Cardiac fibroblast (primary cell): Measurements from ENCODE around the gene FAM110A.

Source experiments
- DNase-seq, 2 donors: peaks; one replicate each; pipeline versions ENCODE4 v3.0.0 to v3.0.0-alpha.2; 2010; ENCODE audit warnings: low read depth in 2 of 2
- H3K4me3 ChIP-seq, 2 donors: replicated peaks in 1 of 2; 1 replicate in 1 of 2; 2 replicates in 1 of 2; pipeline ENCODE4 v1.5.1; 2011; ENCODE audit warnings: low read depth in 2 of 2, low read length in 2 of 2, mild to moderate bottlenecking in 2 of 2, moderate library complexity in 1 of 2
- TF ChIP-seq, protein P1 (sequence below): IDR thresholded peaks from one replicate; pipeline ENCODE4 v1.5.1; 2011; ENCODE audit warnings: low read depth, mild to moderate bottlenecking, low read length, inconsistent platforms

Gene FAM110A

DNA sequence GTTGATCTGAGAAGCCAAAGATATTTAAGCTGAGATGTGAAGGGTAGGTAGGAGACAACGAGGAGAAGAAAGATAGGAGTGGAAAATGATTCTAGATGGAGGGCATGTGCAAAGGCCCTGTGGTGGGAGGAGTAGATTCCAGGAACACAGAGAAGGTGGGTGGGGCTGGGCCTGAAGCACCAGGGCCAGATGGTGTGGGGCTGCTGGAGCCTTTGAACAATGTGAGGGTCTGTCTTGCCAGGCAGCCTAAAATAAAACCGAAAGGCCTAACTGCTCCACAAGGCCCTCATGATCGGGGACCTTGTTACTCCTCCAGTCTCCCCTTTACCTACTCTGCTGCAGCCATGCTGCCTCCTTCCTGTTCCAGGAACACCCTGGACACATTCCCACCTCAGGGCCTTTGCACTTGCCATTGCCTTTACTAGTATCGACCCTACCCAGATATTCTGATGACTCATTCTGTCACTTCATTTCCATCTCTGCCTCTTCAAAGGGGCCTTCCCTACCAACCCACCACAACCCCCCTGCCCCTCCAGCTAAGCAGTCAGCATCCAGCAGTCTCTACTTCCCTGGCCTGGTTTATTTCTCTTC, 20.0 kb downstream of the FAM110A start:
- no peak overlapping the region for H3K4me3 ChIP-seq
- TF ChIP-seq, protein P1, sequence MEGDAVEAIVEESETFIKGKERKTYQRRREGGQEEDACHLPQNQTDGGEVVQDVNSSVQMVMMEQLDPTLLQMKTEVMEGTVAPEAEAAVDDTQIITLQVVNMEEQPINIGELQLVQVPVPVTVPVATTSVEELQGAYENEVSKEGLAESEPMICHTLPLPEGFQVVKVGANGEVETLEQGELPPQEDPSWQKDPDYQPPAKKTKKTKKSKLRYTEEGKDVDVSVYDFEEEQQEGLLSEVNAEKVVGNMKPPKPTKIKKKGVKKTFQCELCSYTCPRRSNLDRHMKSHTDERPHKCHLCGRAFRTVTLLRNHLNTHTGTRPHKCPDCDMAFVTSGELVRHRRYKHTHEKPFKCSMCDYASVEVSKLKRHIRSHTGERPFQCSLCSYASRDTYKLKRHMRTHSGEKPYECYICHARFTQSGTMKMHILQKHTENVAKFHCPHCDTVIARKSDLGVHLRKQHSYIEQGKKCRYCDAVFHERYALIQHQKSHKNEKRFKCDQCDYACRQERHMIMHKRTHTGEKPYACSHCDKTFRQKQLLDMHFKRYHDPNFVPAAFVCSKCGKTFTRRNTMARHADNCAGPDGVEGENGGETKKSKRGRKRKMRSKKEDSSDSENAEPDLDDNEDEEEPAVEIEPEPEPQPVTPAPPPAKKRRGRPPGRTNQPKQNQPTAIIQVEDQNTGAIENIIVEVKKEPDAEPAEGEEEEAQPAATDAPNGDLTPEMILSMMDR = no peak
- DNase-seq = no peak

GRCh38 chr20:854601-855000, 21.1 kb downstream of the FAM110A start:
- DNase-seq = no peak
- H3K4me3 ChIP-seq = no peak overlapping the region
- TF ChIP-seq, protein P1 = no peak

- H3K4me3 ChIP-seq = no peak overlapping the region
- TF ChIP-seq, protein P1 = no peak
- DNase-seq = no peak
Observed at GRCh38 chr20:855466-856360, 22.2 kb downstream of the FAM110A start.

DNA sequence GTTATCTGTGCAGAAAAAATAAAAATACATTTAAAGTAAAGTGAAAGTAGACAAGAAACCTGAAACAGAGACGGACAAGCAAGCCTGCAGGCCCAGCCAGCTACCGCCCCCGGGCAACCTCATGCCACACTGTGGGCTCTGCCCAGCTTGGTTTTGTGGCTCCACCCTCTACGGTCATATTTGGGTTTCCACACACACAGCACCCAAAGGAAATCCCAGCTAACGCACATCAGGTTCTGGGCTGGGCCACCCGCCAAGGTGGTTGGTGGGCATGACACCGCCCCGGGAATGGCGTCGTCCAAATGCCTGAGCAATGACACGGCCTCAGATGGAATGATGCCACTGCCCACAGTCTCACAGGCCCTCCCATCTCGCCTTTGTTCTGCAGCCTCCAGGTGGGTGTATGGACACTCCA, 22.9 kb downstream of the FAM110A start:
- TF ChIP-seq, protein P1 = no peak
- peak; percentile 74 to 77 for DNase-seq
- no peak overlapping the region for H3K4me3 ChIP-seq

- DNase-seq = no peak
- TF ChIP-seq, protein P1 = no peak
- H3K4me3 ChIP-seq = no peak overlapping the region
Observed at GRCh38 chr20:858011-858410, 24.5 kb downstream of the FAM110A start.

DNA sequence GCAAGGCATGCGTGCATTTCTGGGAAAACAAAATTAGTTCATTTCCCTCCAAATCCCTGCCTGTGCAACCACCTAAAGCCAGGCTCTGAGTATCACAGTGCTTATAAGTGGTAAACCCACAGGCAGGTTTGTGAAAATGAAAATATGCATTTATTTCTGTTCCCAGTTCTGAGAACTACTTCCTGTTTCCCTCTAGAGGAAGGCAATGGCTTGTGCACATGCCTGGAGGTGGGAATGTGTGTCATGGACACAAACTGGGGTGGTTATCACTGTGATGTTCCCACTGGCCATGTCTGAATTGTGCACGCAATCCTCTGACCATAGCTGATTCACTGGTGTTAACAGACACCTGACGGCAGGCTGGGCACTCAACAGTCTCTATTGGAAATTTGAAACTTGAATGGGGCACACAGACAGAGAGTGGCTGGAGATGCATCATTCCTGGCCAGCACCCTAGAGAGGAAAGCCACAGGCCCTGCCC, 26.3 kb downstream of the FAM110A start:
- DNase-seq = peak in 1 of 2 donors; percentile 20
- H3K4me3 ChIP-seq = no peak overlapping the region
- TF ChIP-seq, protein P1 = no peak
